ENCODE measurements around the gene SSUH2. TPM values are rescaled to one million over a fixed set of nuclear protein-coding genes. Genes with fewer than 3 reads are reported as not detected.

Gene SSUH2
- total and polyA plus RNA-seq, 2 of the 13 experiments (the other 11 are each of a cell fraction or from before 2014, with no cell fraction given): 38.1 to 136 TPM

GRCh38 chr3:8665407-8665896, 20.9 kb upstream of the SSUH2 start:
- POLR2A ChIA-PET: no interaction called here
- BruUV-seq (replicated peaks): no TSS peak
- TF ChIP-seq ZNF142 (CRISPR knock-in tag; IDR thresholded peaks at IDR 0.05): no peak
- TF ChIP-seq ARID5B (CRISPR knock-in tag; IDR thresholded peaks at IDR 0.05): peak; percentile 55; the same call in 1 of the 2 replicates
- peak; percentile 63; the same call in 1 of the 2 replicates for TF ChIP-seq NCOA2 (CRISPR knock-in tag; IDR thresholded peaks at IDR 0.05)
- no peak for TF ChIP-seq ZNF75D (CRISPR knock-in tag; IDR thresholded peaks at IDR 0.05; ENCODE audit: borderline replicate concordance)
- peak; percentile 66 for TF ChIP-seq NR2F6 (IDR thresholded peaks at IDR 0.05)
- peak; percentile 38; the same call in 1 of the 2 replicates for TF ChIP-seq NR2F6 (CRISPR knock-in tag; IDR thresholded peaks at IDR 0.05)
- no peak for TF ChIP-seq GFI1 (CRISPR knock-in tag; IDR thresholded peaks at IDR 0.05; ENCODE audit: borderline replicate concordance)
- no peak for TF ChIP-seq SOX6 (IDR thresholded peaks at IDR 0.05)
- peak; percentile 42; the same call in 1 of the 2 replicates for TF ChIP-seq SOX6 (CRISPR knock-in tag; IDR thresholded peaks at IDR 0.05)
- TF ChIP-seq CEBPG (CRISPR knock-in tag; IDR thresholded peaks at IDR 0.05): 0 out of 2 replicates have a peak, but pooled peaks have one; percentile 7
- TF ChIP-seq KDM4B (CRISPR knock-in tag; IDR thresholded peaks at IDR 0.05): no peak
- TF ChIP-seq TFE3 (CRISPR knock-in tag; IDR thresholded peaks at IDR 0.05): peak; percentile 40; the same call in 1 of the 2 replicates
- TF ChIP-seq ZNF878 (CRISPR knock-in tag; IDR thresholded peaks at IDR 0.05): no peak
- 0 out of 2 replicates have a peak, but pooled peaks have one; percentile 15 for TF ChIP-seq ISL2 (CRISPR knock-in tag; IDR thresholded peaks at IDR 0.05)
- TF ChIP-seq RARA (CRISPR knock-in tag; IDR thresholded peaks at IDR 0.05): peak; percentile 71
- TF ChIP-seq STAG1 (CRISPR knock-in tag; IDR thresholded peaks at IDR 0.05): no peak

More at GRCh38 chr3:8665407-8665896, 20.9 kb upstream of the SSUH2 start:
- in situ Hi-C loops (cut with HindIII; ENCODE audit: extremely low pct_ligation_motif_present, low pct_unique_long_range_greater_than_20kb): no loop called here
- 0 out of 2 replicates have a peak overlapping the region, but pooled peaks have one; percentile 8 for H3K4me2 ChIP-seq (ENCODE audit: low read depth, low read length)
- CTCF ChIA-PET (ENCODE audit: low intra/inter-chr PET ratio, low total read pairs): no interaction called here
- DNase-seq (ENCODE audit: low spot score): peak; percentile 56
- H3K79me2 ChIP-seq (ENCODE audit: insufficient read depth, low read length): no peaks in the 10 kb centered on the region
- H3K9ac ChIP-seq (ENCODE audit: insufficient read depth, low read depth, low read length): no peak overlapping the region
- no peaks in the 10 kb centered on the region for H4K20me1 ChIP-seq (ENCODE audit: insufficient read depth, low read length)
- H3K36me3 ChIP-seq (replicated peaks in 1 of 2; ENCODE audit: control insufficient read depth in 1 of 2, insufficient read depth in 2 of 2, low read length in 2 of 2): no peaks in the 10 kb centered on the region
- no peak for ATAC-seq
- intact Hi-C loops (cut with micrococcal nuclease; ENCODE audit: unreplicated experiment): loop anchor here (10.0 kb wide), 1 partner anchor 299 kb away; the partner anchor contains the start of gene RAD18
- no peak overlapping the region for H3K27ac ChIP-seq (ENCODE audit: extremely low read length, insufficient read depth, low read length)
- H2AFZ ChIP-seq (ENCODE audit: low read length): no peak overlapping the region
- H3K27me3 ChIP-seq (ENCODE audit: control insufficient read depth in 1 of 2, insufficient read depth in 2 of 2, low read length in 2 of 2): no peaks in the 10 kb centered on the region
- H3K9me3 ChIP-seq (ENCODE audit: low read length): no peaks in the 10 kb centered on the region
- no peak overlapping the region for H3K4me3 ChIP-seq (replicated peaks in 1 of 3; ENCODE audit: insufficient read depth in 1 of 3, low read depth in 2 of 3, low read length in 3 of 3)
- 2% methylated on average over 4 of the region's 4 CpGs for WGBS (ENCODE audit: low lambda C conversion rate)
- peaks cover 74% of the 10 kb centered on the region for H3K4me1 ChIP-seq (ENCODE audit: insufficient read depth, low read length)
- no peak for FAIRE-seq

Data from HepG2 (cell line).